OCI-LY1 (cell line): Measurements from ENCODE around the gene KCNT1.

Experiments used
- CTCF ChIP-seq: fragments of 200-600 bp; sonication (generic), shearing (Covaris generic); IDR thresholded peaks from 2 replicates; pipeline ENCODE4 v1.5.1; 2017; ENCODE audit warnings: mild to moderate bottlenecking, antibody characterized with exemption, low read length, moderate library complexity, mixed read lengths
- EZH2 ChIP-seq: fragments of 200-600 bp; sonication (generic), shearing (Covaris generic); IDR thresholded peaks from 2 replicates; pipeline ENCODE4 v1.8.0; 2017; ENCODE audit warnings: borderline replicate concordance, mixed run types, mild to moderate bottlenecking, antibody characterized with exemption, low read length, moderate library complexity, mixed read lengths

GRCh38 chr9:135778421-135778820, 76.4 kb downstream of the KCNT1 start:
- TF ChIP-seq EZH2 (no peak), CTCF (no peak)
